Neuronal stem cell (in vitro differentiated cells): ENCODE measurements around the gene MXD4.

Experiments used
- DNase-seq: peaks from one replicate; pipeline ENCODE4 v3.0.0-alpha.2; 2013; ENCODE audit warnings: low spot score
- H2AFZ ChIP-seq: one replicate; pipeline ENCODE4 v1.6.1; 2013; ENCODE audit warnings: mild to moderate bottlenecking, low read length, inconsistent platforms
- H2AK5ac ChIP-seq: 2 replicates; pipeline ENCODE4 v1.6.1; 2013; ENCODE audit warnings: low read depth, mild to moderate bottlenecking, inconsistent platforms, low read length, moderate library complexity, mixed read lengths
- H2BK120ac ChIP-seq: 2 replicates; pipeline ENCODE4 v1.6.1; 2013; ENCODE audit warnings: low read depth, mild to moderate bottlenecking, inconsistent platforms, low read length, moderate library complexity, mixed read lengths
- H2BK12ac ChIP-seq: one replicate; pipeline ENCODE4 v1.6.1; 2013; ENCODE audit warnings: low read length, inconsistent platforms
- H2BK15ac ChIP-seq: 2 replicates; pipeline ENCODE4 v1.6.1; 2013; ENCODE audit warnings: mild to moderate bottlenecking, low read length, inconsistent platforms, mixed read lengths
- H2BK5ac ChIP-seq: one replicate; pipeline ENCODE4 v1.6.1; 2013; ENCODE audit warnings: inconsistent platforms, mild to moderate bottlenecking, low read length, moderate library complexity
- H3K14ac ChIP-seq: one replicate; pipeline ENCODE4 v1.6.1; 2013; ENCODE audit warnings: low read length, inconsistent platforms
- H3K18ac ChIP-seq: 2 replicates; pipeline ENCODE4 v1.6.1; 2013; ENCODE audit warnings: low read length, inconsistent platforms
- H3K23ac ChIP-seq: 2 replicates; pipeline ENCODE4 v1.6.1; 2013; ENCODE audit warnings: low read depth, mild to moderate bottlenecking, mixed read lengths, low read length, inconsistent platforms; ENCODE audit not compliant: poor library complexity
- H3K27ac ChIP-seq: replicated peaks from 3 replicates; pipeline ENCODE4 v1.5.1; 2013; ENCODE audit warnings: low read length, inconsistent platforms
- H3K27me3 ChIP-seq, 3 experiments: 2 replicates each; pipeline ENCODE4 v1.6.1; 2013; ENCODE audit warnings: low read length in 3 of 3, mild to moderate bottlenecking in 2 of 3, inconsistent platforms in 1 of 3, low read depth in 1 of 3, mixed read lengths in 1 of 3, moderate library complexity in 1 of 3; ENCODE audit not compliant: control insufficient read depth in 3 of 3, insufficient read depth in 3 of 3
- H3K36me3 ChIP-seq, 2 donors: replicated peaks in 1 of 2; 2 replicates each; pipeline ENCODE4 v1.6.1; 2013; ENCODE audit warnings: low read length in 2 of 2; ENCODE audit not compliant: control insufficient read depth in 2 of 2, insufficient read depth in 2 of 2
- H3K4ac ChIP-seq: 2 replicates; pipeline ENCODE4 v1.6.1; 2013; ENCODE audit warnings: inconsistent platforms, mild to moderate bottlenecking, low read length, moderate library complexity
- H3K4me1 ChIP-seq, 2 donors: 1 replicate in 1 of 2; 2 replicates in 1 of 2; pipeline ENCODE4 v1.6.1; 2013; ENCODE audit warnings: low read length in 2 of 2, low read depth in 1 of 2; ENCODE audit not compliant: control insufficient read depth in 2 of 2, insufficient read depth in 1 of 2
- H3K4me2 ChIP-seq: one replicate; pipeline ENCODE4 v1.6.1; 2013; ENCODE audit warnings: mild to moderate bottlenecking, low read length, inconsistent platforms; ENCODE audit not compliant: insufficient read depth, poor library complexity, severe bottlenecking
- H3K4me3 ChIP-seq, 2 donors: 2 replicates each; pipeline ENCODE4 v1.5.1; 2013; ENCODE audit warnings: low read length in 2 of 2, mild to moderate bottlenecking in 2 of 2, inconsistent platforms in 1 of 2, moderate library complexity in 1 of 2
- H3K79me1 ChIP-seq: one replicate; pipeline ENCODE4 v1.6.1; 2013; ENCODE audit warnings: low read depth, mild to moderate bottlenecking, inconsistent platforms, low read length, moderate library complexity
- H3K9ac ChIP-seq: one replicate; pipeline ENCODE4 v1.6.1; 2013; ENCODE audit warnings: mild to moderate bottlenecking, low read depth, low read length, inconsistent platforms; ENCODE audit not compliant: poor library complexity
- H3K9me3 ChIP-seq, 2 donors: replicated peaks in 1 of 2; 2 replicates each; pipeline versions ENCODE3 to v1.6.1; 2013; ENCODE audit warnings: low read length in 2 of 2, mild to moderate bottlenecking in 2 of 2, inconsistent platforms in 1 of 2, low read depth in 1 of 2, mixed read lengths in 1 of 2, moderate library complexity in 1 of 2; ENCODE audit not compliant: control insufficient read depth in 2 of 2, insufficient read depth in 1 of 2
- H4K8ac ChIP-seq: one replicate; pipeline ENCODE4 v1.6.1; 2013; ENCODE audit warnings: low read depth, mild to moderate bottlenecking, inconsistent platforms, low read length, moderate library complexity
- H4K91ac ChIP-seq: one replicate; pipeline ENCODE4 v1.6.1; 2013; ENCODE audit warnings: low read length, low read depth, mild to moderate bottlenecking, inconsistent platforms; ENCODE audit not compliant: poor library complexity
- WGBS, 2 donors: extraction: QIAGEN DNeasy Blood & Tissue Kit; methylation state at CpG; one replicate each; pipeline ENCODE4 v1.1.7; 2013; ENCODE audit warnings: missing lambda C conversion rate in 2 of 2, mixed read lengths in 1 of 2; ENCODE audit not compliant: insufficient read length in 2 of 2, insufficient replicate concordance in 1 of 2; ENCODE audit errors: extremely low coverage in 2 of 2; 5-methylcytosine and 5-hydroxymethylcytosine counted together

MXD4 gene

GRCh38 chr4:2258091-2259035 is 3.5 kb downstream of the MXD4 start:
- Histone ChIP-seq H2BK12ac (peak overlapping the region; percentile 22), H3K18ac (peak overlapping the region; percentile 4), H4K8ac (no peak overlapping the region), H2AK5ac (no peak overlapping the region), H2BK15ac (no peak overlapping the region), H3K4me3 (no peak overlapping the region), H3K4me2 (no peak overlapping the region), H2BK5ac (no peak overlapping the region), H3K9ac (peak overlapping the region; percentile 21), H3K9me3 (no peaks in the 10 kb centered on the region), H2AFZ (no peak overlapping the region), H3K79me1 (peaks cover 45% of the 10 kb centered on the region), H3K4me1 (peaks cover 6 to 12% of the 10 kb centered on the region in 2 donors), H4K91ac (no peak overlapping the region), H3K27ac (no peak overlapping the region), H3K23ac (peak overlapping the region; percentile 89), H3K4ac (no peak overlapping the region), H2BK120ac (no peak overlapping the region), H3K14ac (peak overlapping the region; percentile 38), H3K27me3 (no peaks in the 10 kb centered on the region), H3K36me3 (peaks cover 29 to 53% of the 10 kb centered on the region in 2 donors)
- DNase-seq = no peak
- WGBS, 2 donors = no CpG with 5 or more reads among the region's 18 CpGs

- no peak overlapping the region for H3K27ac ChIP-seq
- H2BK12ac ChIP-seq = no peak overlapping the region
- H3K79me1 ChIP-seq = peaks cover 41% of the 10 kb centered on the region
- WGBS, 2 donors = no CpG with 5 or more reads among the region's 14 CpGs
- peaks cover 5 to 8% of the 10 kb centered on the region in 2 donors for H3K4me1 ChIP-seq
- H3K9me3 ChIP-seq = no peaks in the 10 kb centered on the region
- no peak overlapping the region for H2BK5ac ChIP-seq
- peak overlapping the region; percentile 21 for H3K9ac ChIP-seq
- H2BK120ac ChIP-seq = no peak overlapping the region
- no peak overlapping the region for H4K91ac ChIP-seq
- H3K18ac ChIP-seq = no peak overlapping the region
- H3K23ac ChIP-seq = no peak overlapping the region
- DNase-seq = no peak
- no peak overlapping the region for H3K4me2 ChIP-seq
- peaks cover 29 to 60% of the 10 kb centered on the region in 2 donors for H3K36me3 ChIP-seq
- no peak overlapping the region for H4K8ac ChIP-seq
- peak overlapping the region; percentile 7 for H2AK5ac ChIP-seq
- H3K14ac ChIP-seq = no peak overlapping the region
- H2BK15ac ChIP-seq = no peak overlapping the region
- H3K4me3 ChIP-seq = no peak overlapping the region
- H3K27me3 ChIP-seq = no peaks in the 10 kb centered on the region
- H3K4ac ChIP-seq = no peak overlapping the region
- H2AFZ ChIP-seq = no peak overlapping the region
Measured at GRCh38 chr4:2257361-2258081, 4.4 kb downstream of the MXD4 start.

GRCh38 chr4:2256781-2257191 is 5.1 kb downstream of the MXD4 start:
- no peak overlapping the region for H3K4ac ChIP-seq
- H3K4me2 ChIP-seq = no peak overlapping the region
- H3K9ac ChIP-seq = no peak overlapping the region
- no peak overlapping the region for H3K4me3 ChIP-seq
- peaks cover 40% of the 10 kb centered on the region for H3K79me1 ChIP-seq
- no peak overlapping the region for H3K18ac ChIP-seq
- no peaks in the 10 kb centered on the region for H3K9me3 ChIP-seq
- no peak overlapping the region for H2BK15ac ChIP-seq
- H4K8ac ChIP-seq = no peak overlapping the region
- H2BK120ac ChIP-seq = no peak overlapping the region
- no peak overlapping the region for H3K23ac ChIP-seq
- H3K36me3 ChIP-seq = peaks cover 29 to 60% of the 10 kb centered on the region in 2 donors
- H2AK5ac ChIP-seq = no peak overlapping the region
- H2BK5ac ChIP-seq = no peak overlapping the region
- no CpG with 5 or more reads among the region's 12 CpGs for WGBS, 2 donors
- H3K27me3 ChIP-seq = no peaks in the 10 kb centered on the region
- no peak overlapping the region for H2BK12ac ChIP-seq
- no peak overlapping the region for H3K27ac ChIP-seq
- DNase-seq = no peak
- H2AFZ ChIP-seq = no peak overlapping the region
- peaks cover 5 to 8% of the 10 kb centered on the region in 2 donors for H3K4me1 ChIP-seq
- no peak overlapping the region for H4K91ac ChIP-seq
- H3K14ac ChIP-seq = no peak overlapping the region
